GM19438 (cell line): ENCODE results near the gene RAP1GAP.
"Not testable (repeated sequence)": the region's sequence is repeated elsewhere in the genome, so short reads cannot be mapped to it uniquely, and the experiment has no call there.

ENCODE experiments used
- ATAC-seq: cut with Tn5 transposase; IDR thresholded peaks from one replicate; pipeline ENCODE4 v1.9.1; 2021; ENCODE audit warnings: low read depth; ENCODE audit not compliant: unreplicated experiment

The RAP1GAP gene

GRCh38 chr1:21575351-21575942 is 93.7 kb downstream of the RAP1GAP start:
- no peak for ATAC-seq

- no peak for ATAC-seq
These were observed 94.5 kb downstream of the RAP1GAP start for GRCh38 chr1:21574466-21575151.

GRCh38 chr1:21573971-21574465 is 95.1 kb downstream of the RAP1GAP start:
- no peak for ATAC-seq

- no peak for ATAC-seq
These were observed 95.7 kb downstream of the RAP1GAP start for GRCh38 chr1:21573475-21573874.

GRCh38 chr1:21572735-21573277 is 96.4 kb downstream of the RAP1GAP start:
- ATAC-seq, result no peak

- ATAC-seq, result no peak
These were observed 96.9 kb downstream of the RAP1GAP start for GRCh38 chr1:21572221-21572620.

GRCh38 chr1:21570885-21571284 is 98.3 kb downstream of the RAP1GAP start:
- ATAC-seq, result no peak

- no peak for ATAC-seq
These were observed 98.7 kb downstream of the RAP1GAP start for GRCh38 chr1:21570528-21570875.

- ATAC-seq, result no peak
These were observed 99.2 kb downstream of the RAP1GAP start for GRCh38 chr1:21569820-21570527.

- ATAC-seq, result no peak
These were observed 100.3 kb downstream of the RAP1GAP start for GRCh38 chr1:21568809-21569385.

GRCh38 chr1:21568006-21568746 is 101.0 kb downstream of the RAP1GAP start:
- ATAC-seq, result no peak

GRCh38 chr1:21567241-21568005 is 101.7 kb downstream of the RAP1GAP start:
- no peak for ATAC-seq

- not testable (repeated sequence) for ATAC-seq
These were observed 102.8 kb downstream of the RAP1GAP start for GRCh38 chr1:21566361-21566760.

- no peak for ATAC-seq
These were observed 103.9 kb downstream of the RAP1GAP start for GRCh38 chr1:21565285-21565684.

- no peak for ATAC-seq
These were observed 104.5 kb downstream of the RAP1GAP start for GRCh38 chr1:21564521-21565095.

GRCh38 chr1:21563971-21564370 is 105.2 kb downstream of the RAP1GAP start:
- ATAC-seq, result no peak

- no peak for ATAC-seq
These were observed 106.3 kb downstream of the RAP1GAP start for GRCh38 chr1:21562896-21563295.

GRCh38 chr1:21560916-21561638 is 108.1 kb downstream of the RAP1GAP start:
- no peak for ATAC-seq
